ENCODE data around the gene WDTC1. TPM values are rescaled to one million over a fixed set of nuclear protein-coding genes. Genes with fewer than 3 reads are reported as not detected.

The WDTC1 gene
- total and polyA plus RNA-seq, 9 of the 15 experiments (the other 6 are each of a cell fraction or from before 2014, with no cell fraction given): 0.18 to 32.3 (median 8.8) TPM

GRCh38 chr1:27357281-27358037 is 123.0 kb downstream of the WDTC1 start (continued):
- TF ChIP-seq, protein P1, sequence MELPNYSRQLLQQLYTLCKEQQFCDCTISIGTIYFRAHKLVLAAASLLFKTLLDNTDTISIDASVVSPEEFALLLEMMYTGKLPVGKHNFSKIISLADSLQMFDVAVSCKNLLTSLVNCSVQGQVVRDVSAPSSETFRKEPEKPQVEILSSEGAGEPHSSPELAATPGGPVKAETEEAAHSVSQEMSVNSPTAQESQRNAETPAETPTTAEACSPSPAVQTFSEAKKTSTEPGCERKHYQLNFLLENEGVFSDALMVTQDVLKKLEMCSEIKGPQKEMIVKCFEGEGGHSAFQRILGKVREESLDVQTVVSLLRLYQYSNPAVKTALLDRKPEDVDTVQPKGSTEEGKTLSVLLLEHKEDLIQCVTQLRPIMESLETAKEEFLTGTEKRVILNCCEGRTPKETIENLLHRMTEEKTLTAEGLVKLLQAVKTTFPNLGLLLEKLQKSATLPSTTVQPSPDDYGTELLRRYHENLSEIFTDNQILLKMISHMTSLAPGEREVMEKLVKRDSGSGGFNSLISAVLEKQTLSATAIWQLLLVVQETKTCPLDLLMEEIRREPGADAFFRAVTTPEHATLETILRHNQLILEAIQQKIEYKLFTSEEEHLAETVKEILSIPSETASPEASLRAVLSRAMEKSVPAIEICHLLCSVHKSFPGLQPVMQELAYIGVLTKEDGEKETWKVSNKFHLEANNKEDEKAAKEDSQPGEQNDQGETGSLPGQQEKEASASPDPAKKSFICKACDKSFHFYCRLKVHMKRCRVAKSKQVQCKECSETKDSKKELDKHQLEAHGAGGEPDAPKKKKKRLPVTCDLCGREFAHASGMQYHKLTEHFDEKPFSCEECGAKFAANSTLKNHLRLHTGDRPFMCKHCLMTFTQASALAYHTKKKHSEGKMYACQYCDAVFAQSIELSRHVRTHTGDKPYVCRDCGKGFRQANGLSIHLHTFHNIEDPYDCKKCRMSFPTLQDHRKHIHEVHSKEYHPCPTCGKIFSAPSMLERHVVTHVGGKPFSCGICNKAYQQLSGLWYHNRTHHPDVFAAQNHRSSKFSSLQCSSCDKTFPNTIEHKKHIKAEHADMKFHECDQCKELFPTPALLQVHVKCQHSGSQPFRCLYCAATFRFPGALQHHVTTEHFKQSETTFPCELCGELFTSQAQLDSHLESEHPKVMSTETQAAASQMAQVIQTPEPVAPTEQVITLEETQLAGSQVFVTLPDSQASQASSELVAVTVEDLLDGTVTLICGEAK (IDR thresholded peaks at IDR 0.05): no peak
- TF ChIP-seq, protein P1 (CRISPR knock-in tag; IDR thresholded peaks at IDR 0.05): no peak
- TF ChIP-seq ZNF133 (CRISPR knock-in tag; IDR thresholded peaks at IDR 0.05) (no peak), CTBP1 (IDR thresholded peaks at IDR 0.05; ENCODE audit: borderline replicate concordance) (peak; percentile 65), TBL1XR1 (IDR thresholded peaks at IDR 0.05; ENCODE audit: low read length in 2 of 2) (no peak), ZNF764 (CRISPR knock-in tag; IDR thresholded peaks at IDR 0.05; ENCODE audit: low read depth) (0 out of 2 replicates have a peak, but pooled peaks have one; percentile 37), NONO (IDR thresholded peaks at IDR 0.05; ENCODE audit: low read depth in 2 of 2, low read length in 1 of 2) (no peak), MED1 (CRISPR knock-in tag; IDR thresholded peaks at IDR 0.05; ENCODE audit: borderline replicate concordance) (no peak), CREB1 (IDR thresholded peaks at IDR 0.05) (no peak; the same call in 1 of the 2 replicates), CREB1 (CRISPR knock-in tag; IDR thresholded peaks at IDR 0.05) (no peak; the same call in 1 of the 2 replicates), CREB3L1 (IDR thresholded peaks at IDR 0.05; ENCODE audit: borderline replicate concordance, low read depth) (no peak), SMARCE1 (IDR thresholded peaks at IDR 0.05) (peak; percentile 28; the same call in 1 of the 2 replicates), NCOR1 (IDR thresholded peaks at IDR 0.05) (no peak), MTA1 (IDR thresholded peaks at IDR 0.05; ENCODE audit: borderline replicate concordance) (no peak), PTRF (tag; IDR thresholded peaks at IDR 0.05) (no peak)
- TF ChIP-seq, protein P2, sequence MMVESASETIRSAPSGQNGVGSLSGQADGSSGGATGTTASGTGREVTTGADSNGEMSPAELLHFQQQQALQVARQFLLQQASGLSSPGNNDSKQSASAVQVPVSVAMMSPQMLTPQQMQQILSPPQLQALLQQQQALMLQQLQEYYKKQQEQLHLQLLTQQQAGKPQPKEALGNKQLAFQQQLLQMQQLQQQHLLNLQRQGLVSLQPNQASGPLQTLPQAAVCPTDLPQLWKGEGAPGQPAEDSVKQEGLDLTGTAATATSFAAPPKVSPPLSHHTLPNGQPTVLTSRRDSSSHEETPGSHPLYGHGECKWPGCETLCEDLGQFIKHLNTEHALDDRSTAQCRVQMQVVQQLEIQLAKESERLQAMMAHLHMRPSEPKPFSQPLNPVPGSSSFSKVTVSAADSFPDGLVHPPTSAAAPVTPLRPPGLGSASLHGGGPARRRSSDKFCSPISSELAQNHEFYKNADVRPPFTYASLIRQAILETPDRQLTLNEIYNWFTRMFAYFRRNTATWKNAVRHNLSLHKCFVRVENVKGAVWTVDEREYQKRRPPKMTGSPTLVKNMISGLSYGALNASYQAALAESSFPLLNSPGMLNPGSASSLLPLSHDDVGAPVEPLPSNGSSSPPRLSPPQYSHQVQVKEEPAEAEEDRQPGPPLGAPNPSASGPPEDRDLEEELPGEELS (CRISPR knock-in tag; IDR thresholded peaks at IDR 0.05; ENCODE audit: borderline replicate concordance): no peak

Measured in K562 (cell line).